ENCODE results near the gene PTPRD.

PTPRD gene

GRCh38 chr9:8338767-8339510 is 2273.9 kb downstream of the PTPRD start:
- no peaks in the 10 kb centered on the region for H3K9me3 ChIP-seq (ENCODE audit: control insufficient read depth, insufficient read depth, low read depth, low read length)
- no peak overlapping the region for H3K4me3 ChIP-seq (ENCODE audit: low read depth, low read length)
- H3K4me1 ChIP-seq (ENCODE audit: control insufficient read depth, insufficient read depth, low read length), result no peaks in the 10 kb centered on the region
- H3K27ac ChIP-seq (ENCODE audit: extremely low read depth, low read depth, low read length), result no peak overlapping the region
- H3K36me3 ChIP-seq (ENCODE audit: control insufficient read depth in 2 of 2, insufficient read depth in 1 of 2, low read length in 2 of 2), result no peaks in the 10 kb centered on the region
- TF ChIP-seq ZNF645 (tag by site-specific recombination; IDR thresholded peaks at IDR 0.05) (no peak), REPIN1 (tag by site-specific recombination; IDR thresholded peaks at IDR 0.05; ENCODE audit: low read depth) (no peak), INSM2 (tag by site-specific recombination; IDR thresholded peaks at IDR 0.05) (no peak), ZNF366 (tag by site-specific recombination; conservative IDR thresholded peaks at IDR 0.05) (no peak), ZNF18 (tag by site-specific recombination; IDR thresholded peaks at IDR 0.05) (no peak), ZNF660 (tag by site-specific recombination; IDR thresholded peaks at IDR 0.05) (no peak), ZBTB7A (tag by site-specific recombination; IDR thresholded peaks at IDR 0.05; ENCODE audit: low read depth) (no peak), ZNF433 (tag by site-specific recombination; IDR thresholded peaks at IDR 0.05; ENCODE audit: low read depth) (no peak), RBAK (tag by site-specific recombination; IDR thresholded peaks at IDR 0.05) (no peak), ZNF670 (tag by site-specific recombination; IDR thresholded peaks at IDR 0.05; ENCODE audit: low read depth) (no peak), KLF10 (tag by site-specific recombination; IDR thresholded peaks at IDR 0.05) (no peak)
- ChIA-PET CTCF (interaction anchor here (0.6 kb wide), 1 partner anchor 705 kb away, joined by 3 read pairs; no protein-coding TSS in a partner anchor), POLR2A (no interaction called here)

GRCh38 chr9:8337834-8338766 is 2274.7 kb downstream of the PTPRD start:
- Histone ChIP-seq H3K9me3 (ENCODE audit: control insufficient read depth, insufficient read depth, low read depth, low read length) (no peaks in the 10 kb centered on the region), H3K27ac (ENCODE audit: extremely low read depth, low read depth, low read length) (no peak overlapping the region), H3K4me1 (ENCODE audit: control insufficient read depth, insufficient read depth, low read length) (no peaks in the 10 kb centered on the region), H3K4me3 (ENCODE audit: low read depth, low read length) (no peak overlapping the region), H3K36me3 (ENCODE audit: control insufficient read depth in 2 of 2, insufficient read depth in 1 of 2, low read length in 2 of 2) (no peaks in the 10 kb centered on the region)
- ChIA-PET POLR2A (no interaction called here), CTCF (interaction anchor here (0.7 kb wide), 1 partner anchor 23 kb away, joined by 6 read pairs; no protein-coding TSS in a partner anchor)
- TF ChIP-seq ZNF223 (tag by site-specific recombination; IDR thresholded peaks at IDR 0.05), result no peak

- ChIA-PET POLR2A (no interaction called here), CTCF (no interaction called here)
- Histone ChIP-seq H3K9me3 (ENCODE audit: control insufficient read depth, insufficient read depth, low read depth, low read length) (no peaks in the 10 kb centered on the region), H3K27ac (ENCODE audit: extremely low read depth, low read depth, low read length) (no peak overlapping the region), H3K4me1 (ENCODE audit: control insufficient read depth, insufficient read depth, low read length) (no peaks in the 10 kb centered on the region), H3K4me3 (ENCODE audit: low read depth, low read length) (no peak overlapping the region), H3K36me3 (ENCODE audit: control insufficient read depth in 2 of 2, insufficient read depth in 1 of 2, low read length in 2 of 2) (no peaks in the 10 kb centered on the region)
- TF ChIP-seq ZNF362 (tag by site-specific recombination; IDR thresholded peaks at IDR 0.05) (no peak), ZNF221 (tag by site-specific recombination; IDR thresholded peaks at IDR 0.05; ENCODE audit: borderline replicate concordance) (no peak), ZNF660 (tag by site-specific recombination; IDR thresholded peaks at IDR 0.05) (no peak), ZNF391 (tag by site-specific recombination; IDR thresholded peaks at IDR 0.05; ENCODE audit: borderline replicate concordance, low read depth) (no peak), OVOL3 (tag by site-specific recombination; IDR thresholded peaks at IDR 0.05) (no peak), ZNF423 (tag by site-specific recombination; IDR thresholded peaks at IDR 0.05) (no peak), ZNF292 (tag by site-specific recombination; IDR thresholded peaks at IDR 0.05; ENCODE audit: borderline replicate concordance, low read depth) (no peak), ZBTB17 (tag by site-specific recombination; IDR thresholded peaks at IDR 0.05) (no peak), HIC1 (tag by site-specific recombination; IDR thresholded peaks at IDR 0.05) (no peak)
These were observed 2279.9 kb downstream of the PTPRD start for GRCh38 chr9:8332871-8333270.
